Coronary artery (tissue), 2 donors: ENCODE data around the gene SLC25A36.
"Not testable (repeated sequence)": the region's sequence is repeated elsewhere in the genome, so short reads cannot be mapped to it uniquely, and the experiment has no call there.

Source experiments
- DNase-seq: peaks from one replicate; pipeline ENCODE4 v3.0.0-alpha.2; 2017; ENCODE audit warnings: low spot score
- H3K27ac ChIP-seq, 2 donors: fragments of 200-600 bp; sonication (generic); one replicate each; pipeline ENCODE4 v1.5.1; 2016 to 2019
- H3K4me3 ChIP-seq: fragments of 200-600 bp; sonication (generic); 2 replicates; pipeline ENCODE4 v1.5.1; 2016; ENCODE audit warnings: mild to moderate bottlenecking, moderate library complexity
- TF ChIP-seq, protein P1 (sequence below): fragments of 200-600 bp; sonication (generic); IDR thresholded peaks from one replicate; pipeline ENCODE4 v1.5.1; 2019; ENCODE audit warnings: antibody characterized with exemption

SLC25A36 gene

DNA sequence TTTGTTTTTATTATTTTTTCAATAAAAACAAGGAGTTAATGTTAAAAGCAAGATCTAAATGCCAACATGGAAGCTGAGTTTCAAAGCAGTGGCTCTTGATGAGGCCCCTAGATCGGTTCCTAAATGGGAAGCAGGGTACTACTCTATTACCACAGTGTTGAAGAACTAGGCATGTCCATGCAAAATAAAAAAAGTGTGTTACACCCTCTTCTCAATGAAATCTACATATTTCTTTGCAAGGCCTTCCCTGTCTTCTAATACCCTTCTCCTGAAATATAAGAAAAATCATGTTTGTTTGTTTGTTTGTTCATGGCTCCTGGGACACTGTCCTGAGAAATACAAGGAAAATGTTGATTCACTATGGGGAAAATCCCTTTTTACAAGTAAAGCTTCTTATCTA is 12.2 kb upstream of the SLC25A36 start:
- DNase-seq, result no peak
- TF ChIP-seq, protein P1, sequence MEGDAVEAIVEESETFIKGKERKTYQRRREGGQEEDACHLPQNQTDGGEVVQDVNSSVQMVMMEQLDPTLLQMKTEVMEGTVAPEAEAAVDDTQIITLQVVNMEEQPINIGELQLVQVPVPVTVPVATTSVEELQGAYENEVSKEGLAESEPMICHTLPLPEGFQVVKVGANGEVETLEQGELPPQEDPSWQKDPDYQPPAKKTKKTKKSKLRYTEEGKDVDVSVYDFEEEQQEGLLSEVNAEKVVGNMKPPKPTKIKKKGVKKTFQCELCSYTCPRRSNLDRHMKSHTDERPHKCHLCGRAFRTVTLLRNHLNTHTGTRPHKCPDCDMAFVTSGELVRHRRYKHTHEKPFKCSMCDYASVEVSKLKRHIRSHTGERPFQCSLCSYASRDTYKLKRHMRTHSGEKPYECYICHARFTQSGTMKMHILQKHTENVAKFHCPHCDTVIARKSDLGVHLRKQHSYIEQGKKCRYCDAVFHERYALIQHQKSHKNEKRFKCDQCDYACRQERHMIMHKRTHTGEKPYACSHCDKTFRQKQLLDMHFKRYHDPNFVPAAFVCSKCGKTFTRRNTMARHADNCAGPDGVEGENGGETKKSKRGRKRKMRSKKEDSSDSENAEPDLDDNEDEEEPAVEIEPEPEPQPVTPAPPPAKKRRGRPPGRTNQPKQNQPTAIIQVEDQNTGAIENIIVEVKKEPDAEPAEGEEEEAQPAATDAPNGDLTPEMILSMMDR, result no peak
- Histone ChIP-seq H3K27ac (no peak overlapping the region), H3K4me3 (no peak overlapping the region)

GRCh38 chr3:140931016-140931454 is 10.6 kb upstream of the SLC25A36 start:
- DNase-seq, result no peak
- no peak overlapping the region for H3K27ac ChIP-seq
- TF ChIP-seq, protein P1, result no peak
- H3K4me3 ChIP-seq, result no peak overlapping the region

DNA sequence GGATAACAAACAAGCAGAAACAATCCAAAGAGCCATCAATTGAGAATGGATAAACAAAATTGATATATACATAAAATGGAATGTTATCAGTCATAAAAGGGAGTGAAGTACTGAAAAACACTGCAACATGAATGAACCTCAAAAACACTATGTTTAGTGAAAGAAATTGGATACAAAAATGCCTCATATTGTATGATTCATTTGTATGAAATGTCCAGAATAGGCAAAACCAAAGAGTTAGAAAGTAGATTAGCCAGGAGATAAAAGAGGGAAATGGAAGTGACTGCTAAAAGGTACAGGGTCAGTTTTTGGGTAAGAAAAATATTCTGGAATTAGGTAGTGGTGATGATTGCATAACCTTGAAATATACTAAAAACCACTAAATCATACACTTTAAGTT is 9.8 kb upstream of the SLC25A36 start:
- TF ChIP-seq, protein P1, result no peak
- DNase-seq, result no peak
- no peak overlapping the region for H3K4me3 ChIP-seq
- no peak overlapping the region for H3K27ac ChIP-seq

DNA sequence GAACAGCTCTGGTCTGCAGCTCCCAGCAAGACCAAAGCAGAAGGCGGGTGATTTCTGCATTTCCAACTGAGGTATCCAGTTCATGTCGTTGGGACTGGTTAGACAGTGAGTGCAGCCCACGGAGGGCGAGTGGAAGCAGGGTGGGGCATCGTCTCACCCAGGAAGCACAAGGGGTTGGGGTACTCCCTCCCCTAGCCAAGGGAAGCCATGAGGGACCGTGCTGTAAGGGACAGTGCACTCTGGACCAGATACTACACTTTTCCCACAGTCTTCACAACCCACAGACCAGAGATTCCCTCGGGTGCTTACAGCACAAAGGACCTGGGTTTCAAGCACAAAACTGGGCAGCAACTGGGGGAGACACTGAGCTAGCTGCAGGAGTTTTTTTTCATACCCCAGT is 8.5 kb upstream of the SLC25A36 start:
- DNase-seq, result no peak
- TF ChIP-seq, protein P1, result no peak
- H3K27ac ChIP-seq, result no peak overlapping the region
- no peak overlapping the region for H3K4me3 ChIP-seq

GRCh38 chr3:140933552-140933951 is 8.1 kb upstream of the SLC25A36 start:
- Histone ChIP-seq H3K27ac (no peak overlapping the region), H3K4me3 (no peak overlapping the region)
- TF ChIP-seq, protein P1, result no peak
- DNase-seq, result no peak

DNA sequence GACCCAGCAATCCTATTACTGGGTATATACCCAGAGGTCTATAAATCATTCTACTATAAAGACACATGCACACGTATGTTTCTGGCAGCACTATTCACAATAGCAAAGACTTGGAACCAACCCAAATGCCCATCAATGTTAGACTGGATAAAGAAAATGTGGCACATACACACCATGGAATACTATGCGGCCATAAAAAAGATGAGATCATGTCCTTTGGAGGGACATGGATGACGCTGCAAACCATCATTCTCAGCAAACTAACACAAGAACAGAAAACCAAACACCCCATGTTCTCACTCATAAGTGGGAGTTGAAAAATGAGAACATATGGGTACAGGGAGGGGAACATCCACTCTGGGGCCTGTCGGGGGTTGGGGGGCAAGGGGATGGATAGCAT is 2.3 kb upstream of the SLC25A36 start:
- H3K27ac ChIP-seq, H3K4me3 ChIP-seq, DNase-seq: not testable (repeated sequence)

DNA sequence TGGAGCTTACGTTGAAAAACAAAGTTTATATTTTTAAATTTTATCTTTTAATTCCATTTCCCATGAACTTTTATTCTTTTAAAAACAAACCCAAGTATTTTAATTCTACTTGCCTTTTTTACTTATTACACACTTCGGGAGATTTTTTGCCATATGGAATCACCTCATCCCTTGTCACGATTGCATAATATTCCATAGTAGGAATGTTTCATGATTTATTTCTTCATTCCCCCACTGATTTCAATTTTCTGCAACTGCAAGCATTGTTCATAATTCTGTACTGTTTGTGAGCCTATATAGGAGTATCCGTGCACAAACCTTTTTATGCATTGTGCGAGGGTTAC is 574 bp upstream of the SLC25A36 start:
- no peak for DNase-seq
- H3K4me3 ChIP-seq, result peak overlapping the region; percentile 98
- TF ChIP-seq, protein P1, result no peak
- peak overlapping the region; percentile 93 to 99 for H3K27ac ChIP-seq
